ENCODE data around the gene TMEM72. TPM values are rescaled to one million over a fixed set of nuclear protein-coding genes. Genes with fewer than 3 reads are reported as not detected.
"Not testable (repeated sequence)": the region's sequence is repeated elsewhere in the genome, so short reads cannot be mapped to it uniquely, and the experiment has no call there.

TMEM72 gene
- polyA plus RNA-seq, 1 donor from 2014 or later = 1.4 TPM

GRCh38 chr10:44865289-44865671 lies 45.9 kb upstream of the TMEM72 start:
- no peaks in the 10 kb centered on the region for H3F3A ChIP-seq (ENCODE audit: insufficient read depth, low read length, poor library complexity, severe bottlenecking)
- H3K9ac ChIP-seq (ENCODE audit: low read length) = peak overlapping the region; percentile 69
- H4K20me1 ChIP-seq (ENCODE audit: insufficient read depth) = no peaks in the 10 kb centered on the region
- peak overlapping the region; percentile 64 for H3K4me3 ChIP-seq (ENCODE audit: low read length)
- H3K4me2 ChIP-seq (ENCODE audit: low read length) = no peak overlapping the region
- no peak overlapping the region for H3K27ac ChIP-seq (ENCODE audit: low read length)
- H3K9me3 ChIP-seq (ENCODE audit: low read length) = no peaks in the 10 kb centered on the region
- no peaks in the 10 kb centered on the region for H3K9me2 ChIP-seq (ENCODE audit: insufficient read depth, low read length)
- H3K27me3 ChIP-seq (ENCODE audit: insufficient read depth, low read depth, low read length) = no peaks in the 10 kb centered on the region
- no peak for TF ChIP-seq RAD21 (conservative IDR thresholded peaks at IDR 0.05)
- no peak for TF ChIP-seq CTCF (IDR thresholded peaks at IDR 0.05; ENCODE audit: poor library complexity, severe bottlenecking)
- H2AFZ ChIP-seq (ENCODE audit: low read depth, low read length) = no peak overlapping the region
- no peaks in the 10 kb centered on the region for H3K36me3 ChIP-seq (ENCODE audit: insufficient read depth, low read length)
- H3K79me2 ChIP-seq (replicated peaks; ENCODE audit: insufficient read depth, low read length) = no peaks in the 10 kb centered on the region

GRCh38 chr10:44866367-44866766 lies 44.8 kb upstream of the TMEM72 start:
- H3K79me2 ChIP-seq (replicated peaks; ENCODE audit: insufficient read depth, low read length); H3F3A ChIP-seq (ENCODE audit: insufficient read depth, low read length, poor library complexity, severe bottlenecking); H4K20me1 ChIP-seq (ENCODE audit: insufficient read depth); H3K9ac ChIP-seq (ENCODE audit: low read length); H3K4me2 ChIP-seq (ENCODE audit: low read length); H3K9me2 ChIP-seq (ENCODE audit: insufficient read depth, low read length); H3K9me3 ChIP-seq (ENCODE audit: low read length); H3K4me3 ChIP-seq (ENCODE audit: low read length); H3K27ac ChIP-seq (ENCODE audit: low read length); H2AFZ ChIP-seq (ENCODE audit: low read depth, low read length); H3K27me3 ChIP-seq (ENCODE audit: insufficient read depth, low read depth, low read length); H3K36me3 ChIP-seq (ENCODE audit: insufficient read depth, low read length): not testable (repeated sequence)

- Histone ChIP-seq H3K36me3 (ENCODE audit: insufficient read depth, low read length) (no peaks in the 10 kb centered on the region), H3K4me3 (ENCODE audit: low read length) (no peak overlapping the region)
These were observed 41.1 kb upstream of the TMEM72 start for GRCh38 chr10:44870031-44870430.

More at GRCh38 chr10:44870031-44870430, 41.1 kb upstream of the TMEM72 start:
- no peak overlapping the region for H3K4me2 ChIP-seq (ENCODE audit: low read length)
- H4K20me1 ChIP-seq (ENCODE audit: insufficient read depth) = no peaks in the 10 kb centered on the region
- no peaks in the 10 kb centered on the region for H3F3A ChIP-seq (ENCODE audit: insufficient read depth, low read length, poor library complexity, severe bottlenecking)
- H3K79me2 ChIP-seq (replicated peaks; ENCODE audit: insufficient read depth, low read length) = no peaks in the 10 kb centered on the region
- no peak overlapping the region for H3K9ac ChIP-seq (ENCODE audit: low read length)
- H3K27me3 ChIP-seq (ENCODE audit: insufficient read depth, low read depth, low read length) = no peaks in the 10 kb centered on the region
- H3K9me3 ChIP-seq (ENCODE audit: low read length) = no peaks in the 10 kb centered on the region
- TF ChIP-seq POLR2AphosphoS5 (IDR thresholded peaks at IDR 0.05) = no peak
- TF ChIP-seq SMC3 (conservative IDR thresholded peaks at IDR 0.05; ENCODE audit: poor library complexity) = no peak
- no peak for TF ChIP-seq EZH2 (IDR thresholded peaks at IDR 0.05; ENCODE audit: borderline replicate concordance, insufficient read depth, low read length, poor library complexity, severe bottlenecking)
- TF ChIP-seq TAF1 (IDR thresholded peaks at IDR 0.05; ENCODE audit: low read depth) = no peak
- TF ChIP-seq MXI1 (conservative IDR thresholded peaks at IDR 0.05; ENCODE audit: poor library complexity, severe bottlenecking) = no peak
- TF ChIP-seq EP300 (conservative IDR thresholded peaks at IDR 0.05; ENCODE audit: poor library complexity, severe bottlenecking) = no peak
- TF ChIP-seq CTCF (IDR thresholded peaks at IDR 0.05; ENCODE audit: poor library complexity, severe bottlenecking) = no peak
- TF ChIP-seq RAD21 (conservative IDR thresholded peaks at IDR 0.05) = no peak
- no peak for TF ChIP-seq REST (IDR thresholded peaks at IDR 0.05; ENCODE audit: borderline replicate concordance)
- H2AFZ ChIP-seq (ENCODE audit: low read depth, low read length) = no peak overlapping the region
- H3K27ac ChIP-seq (ENCODE audit: low read length) = no peak overlapping the region
- H3K9me2 ChIP-seq (ENCODE audit: insufficient read depth, low read length) = no peaks in the 10 kb centered on the region

Measured in neural cell (in vitro differentiated cells).